Measurements from ENCODE around the gene RAD51B. TPM values are rescaled to one million over a fixed set of nuclear protein-coding genes. Genes with fewer than 3 reads are reported as not detected.

The RAD51B gene
- total RNA-seq, 1 experiment from 2014 or later: 28.9 TPM

GRCh38 chr14:68132563-68133121 is 313.1 kb downstream of the RAD51B start:
- no peak for DNase-seq (ENCODE audit: low read depth, low spot score)
- in situ Hi-C loops (cut with HindIII; ENCODE audit: low pct_unique_long_range_greater_than_20kb, low sequenced_read_pairs): no loop called here

GRCh38 chr14:68133856-68134255 is 314.3 kb downstream of the RAD51B start:
- no peak for DNase-seq (ENCODE audit: low read depth, low spot score)
- in situ Hi-C loops (cut with HindIII; ENCODE audit: low pct_unique_long_range_greater_than_20kb, low sequenced_read_pairs): no loop called here

GRCh38 chr14:68135028-68135427 is 315.4 kb downstream of the RAD51B start:
- in situ Hi-C loops (cut with HindIII; ENCODE audit: low pct_unique_long_range_greater_than_20kb, low sequenced_read_pairs): no loop called here
- DNase-seq (ENCODE audit: low read depth, low spot score): no peak

- DNase-seq (ENCODE audit: low read depth, low spot score): no peak
- in situ Hi-C loops (cut with HindIII; ENCODE audit: low pct_unique_long_range_greater_than_20kb, low sequenced_read_pairs): no loop called here
Observed at GRCh38 chr14:68135566-68135965, 316.0 kb downstream of the RAD51B start.

- DNase-seq (ENCODE audit: low read depth, low spot score): peak; percentile 99
- in situ Hi-C loops (cut with HindIII; ENCODE audit: low pct_unique_long_range_greater_than_20kb, low sequenced_read_pairs): no loop called here
Observed at GRCh38 chr14:68137704-68138619, 318.4 kb downstream of the RAD51B start.

GRCh38 chr14:68139431-68140075 is 320.0 kb downstream of the RAD51B start:
- in situ Hi-C loops (cut with HindIII; ENCODE audit: low pct_unique_long_range_greater_than_20kb, low sequenced_read_pairs): no loop called here
- no peak for DNase-seq (ENCODE audit: low read depth, low spot score)

- DNase-seq (ENCODE audit: low read depth, low spot score): peak; percentile 57
- in situ Hi-C loops (cut with HindIII; ENCODE audit: low pct_unique_long_range_greater_than_20kb, low sequenced_read_pairs): no loop called here
Observed at GRCh38 chr14:68140076-68140741, 320.6 kb downstream of the RAD51B start.

GRCh38 chr14:68140806-68141205 is 321.2 kb downstream of the RAD51B start:
- DNase-seq (ENCODE audit: low read depth, low spot score): no peak
- in situ Hi-C loops (cut with HindIII; ENCODE audit: low pct_unique_long_range_greater_than_20kb, low sequenced_read_pairs): no loop called here

- in situ Hi-C loops (cut with HindIII; ENCODE audit: low pct_unique_long_range_greater_than_20kb, low sequenced_read_pairs): no loop called here
- DNase-seq (ENCODE audit: low read depth, low spot score): peak; percentile 51
Observed at GRCh38 chr14:68141281-68142088, 321.9 kb downstream of the RAD51B start.

GRCh38 chr14:68143341-68143841 is 323.8 kb downstream of the RAD51B start:
- in situ Hi-C loops (cut with HindIII; ENCODE audit: low pct_unique_long_range_greater_than_20kb, low sequenced_read_pairs): no loop called here
- DNase-seq (ENCODE audit: low read depth, low spot score): no peak

- in situ Hi-C loops (cut with HindIII; ENCODE audit: low pct_unique_long_range_greater_than_20kb, low sequenced_read_pairs): no loop called here
- no peak for DNase-seq (ENCODE audit: low read depth, low spot score)
Observed at GRCh38 chr14:68144051-68144681, 324.6 kb downstream of the RAD51B start.

GRCh38 chr14:68145036-68145435 is 325.5 kb downstream of the RAD51B start:
- DNase-seq (ENCODE audit: low read depth, low spot score): peak; percentile 19
- in situ Hi-C loops (cut with HindIII; ENCODE audit: low pct_unique_long_range_greater_than_20kb, low sequenced_read_pairs): no loop called here

GRCh38 chr14:68145539-68145938 is 326.0 kb downstream of the RAD51B start:
- DNase-seq (ENCODE audit: low read depth, low spot score): no peak
- in situ Hi-C loops (cut with HindIII; ENCODE audit: low pct_unique_long_range_greater_than_20kb, low sequenced_read_pairs): no loop called here

GRCh38 chr14:68146818-68147217 is 327.2 kb downstream of the RAD51B start:
- in situ Hi-C loops (cut with HindIII; ENCODE audit: low pct_unique_long_range_greater_than_20kb, low sequenced_read_pairs): no loop called here
- peak; percentile 81 for DNase-seq (ENCODE audit: low read depth, low spot score)

GRCh38 chr14:68147303-68147702 is 327.7 kb downstream of the RAD51B start:
- DNase-seq (ENCODE audit: low read depth, low spot score): no peak
- in situ Hi-C loops (cut with HindIII; ENCODE audit: low pct_unique_long_range_greater_than_20kb, low sequenced_read_pairs): no loop called here

GRCh38 chr14:68148276-68148675 is 328.7 kb downstream of the RAD51B start:
- no peak for DNase-seq (ENCODE audit: low read depth, low spot score)
- in situ Hi-C loops (cut with HindIII; ENCODE audit: low pct_unique_long_range_greater_than_20kb, low sequenced_read_pairs): no loop called here

- in situ Hi-C loops (cut with HindIII; ENCODE audit: low pct_unique_long_range_greater_than_20kb, low sequenced_read_pairs): no loop called here
- DNase-seq (ENCODE audit: low read depth, low spot score): no peak
Observed at GRCh38 chr14:68148763-68149162, 329.2 kb downstream of the RAD51B start.

Data from SK-MEL-5 (cell line).